WI38 (cell line): ENCODE results near the gene GFRA3.

Experiments used
- H3K4me3 ChIP-seq: 2 replicates; pipeline ENCODE4 v1.5.1; 2011; ENCODE audit warnings: low read depth, mild to moderate bottlenecking, control low read depth, low read length
- TF ChIP-seq, protein P1 (sequence below): IDR thresholded peaks from 2 replicates; pipeline ENCODE4 v1.5.1; 2012; ENCODE audit warnings: low read depth, mild to moderate bottlenecking, control low read depth, low read length

GFRA3 gene

DNA sequence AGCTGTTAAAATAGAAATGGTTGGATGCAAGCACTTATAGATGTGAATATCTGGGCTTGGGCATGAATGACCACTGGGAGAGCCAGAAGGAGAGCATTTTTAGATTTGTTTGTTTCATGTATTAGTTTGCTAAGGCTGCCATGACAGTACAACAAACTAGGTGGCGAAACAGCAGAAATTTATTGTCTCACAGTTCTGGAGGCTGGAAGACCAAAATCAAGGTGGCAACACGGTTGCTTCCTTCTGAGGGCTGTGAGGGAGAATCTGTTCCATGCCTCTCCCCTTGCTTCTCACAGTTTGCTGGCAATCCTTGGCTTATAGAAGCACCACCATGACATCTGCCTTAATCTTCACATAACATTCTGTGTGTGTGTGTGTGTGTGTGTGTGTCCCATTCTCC, 41.1 kb downstream of the GFRA3 start:
- TF ChIP-seq, protein P1, sequence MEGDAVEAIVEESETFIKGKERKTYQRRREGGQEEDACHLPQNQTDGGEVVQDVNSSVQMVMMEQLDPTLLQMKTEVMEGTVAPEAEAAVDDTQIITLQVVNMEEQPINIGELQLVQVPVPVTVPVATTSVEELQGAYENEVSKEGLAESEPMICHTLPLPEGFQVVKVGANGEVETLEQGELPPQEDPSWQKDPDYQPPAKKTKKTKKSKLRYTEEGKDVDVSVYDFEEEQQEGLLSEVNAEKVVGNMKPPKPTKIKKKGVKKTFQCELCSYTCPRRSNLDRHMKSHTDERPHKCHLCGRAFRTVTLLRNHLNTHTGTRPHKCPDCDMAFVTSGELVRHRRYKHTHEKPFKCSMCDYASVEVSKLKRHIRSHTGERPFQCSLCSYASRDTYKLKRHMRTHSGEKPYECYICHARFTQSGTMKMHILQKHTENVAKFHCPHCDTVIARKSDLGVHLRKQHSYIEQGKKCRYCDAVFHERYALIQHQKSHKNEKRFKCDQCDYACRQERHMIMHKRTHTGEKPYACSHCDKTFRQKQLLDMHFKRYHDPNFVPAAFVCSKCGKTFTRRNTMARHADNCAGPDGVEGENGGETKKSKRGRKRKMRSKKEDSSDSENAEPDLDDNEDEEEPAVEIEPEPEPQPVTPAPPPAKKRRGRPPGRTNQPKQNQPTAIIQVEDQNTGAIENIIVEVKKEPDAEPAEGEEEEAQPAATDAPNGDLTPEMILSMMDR = no peak
- no peak overlapping the region for H3K4me3 ChIP-seq

- H3K4me3 ChIP-seq = no peak overlapping the region
- TF ChIP-seq, protein P1 = no peak
Measured at GRCh38 chr5:138230981-138231589, 43.3 kb downstream of the GFRA3 start.

DNA sequence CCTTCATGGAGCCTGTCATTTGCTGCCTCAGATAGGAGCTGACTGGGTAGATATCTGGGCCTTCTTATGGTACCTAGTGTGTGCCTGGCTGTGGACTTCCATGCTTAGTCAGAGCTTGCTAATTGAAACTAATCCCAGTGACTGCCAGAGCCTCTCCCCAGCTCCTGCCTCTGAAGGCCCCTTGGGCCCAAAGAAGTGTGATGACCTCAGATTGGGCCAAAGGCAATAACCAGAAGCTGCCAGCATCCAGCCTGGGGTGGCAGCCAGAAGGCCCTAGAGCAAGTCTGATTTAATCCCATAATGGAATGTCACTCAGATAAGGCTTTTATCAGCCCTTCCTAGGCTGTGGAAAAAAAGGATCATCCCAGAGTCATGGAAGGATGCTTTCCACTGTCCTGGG, 44.2 kb downstream of the GFRA3 start:
- TF ChIP-seq, protein P1 = no peak
- no peak overlapping the region for H3K4me3 ChIP-seq

DNA sequence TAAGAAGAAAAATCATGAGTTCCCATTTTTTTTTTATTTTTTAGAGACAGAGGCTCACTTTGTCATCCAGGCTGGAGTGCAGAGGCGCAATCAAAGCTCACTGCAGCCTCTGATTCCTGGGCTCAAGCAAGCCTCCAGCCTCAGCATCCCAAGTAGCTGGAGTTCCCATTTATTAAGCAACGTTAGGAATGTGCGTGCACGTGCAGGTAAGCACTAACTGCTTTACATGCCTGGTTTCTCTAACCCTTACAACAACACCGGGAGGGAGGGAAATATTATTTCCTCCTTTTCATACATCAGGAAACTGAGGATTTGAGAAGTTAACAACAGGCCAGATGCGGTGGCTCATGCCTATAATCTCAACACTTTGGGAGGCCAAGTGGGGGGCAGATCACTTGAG, 45.0 kb downstream of the GFRA3 start:
- TF ChIP-seq, protein P1 = no peak
- no peak overlapping the region for H3K4me3 ChIP-seq

- TF ChIP-seq, protein P1 = no peak
- no peak overlapping the region for H3K4me3 ChIP-seq
Measured at GRCh38 chr5:138226910-138227309, 47.5 kb downstream of the GFRA3 start.

DNA sequence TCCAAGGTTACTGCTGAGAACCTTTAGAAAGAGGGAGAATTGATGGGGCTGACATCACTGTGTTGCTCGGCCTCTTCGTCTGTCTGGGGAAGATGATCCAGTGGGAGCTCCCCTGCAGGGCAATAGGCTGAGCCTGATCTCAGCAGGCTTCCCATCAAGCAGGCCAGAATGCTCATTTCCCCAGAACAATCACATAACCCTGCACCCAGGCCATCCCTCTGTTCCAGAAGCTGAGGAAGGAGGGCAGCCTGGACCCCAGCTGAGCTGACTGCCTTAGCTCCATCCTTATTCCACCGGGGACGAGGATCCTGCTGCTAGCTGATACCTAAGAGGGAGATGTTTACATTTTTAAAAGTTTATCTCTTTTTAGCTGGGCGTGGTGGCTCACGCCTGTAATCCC, 49.7 kb downstream of the GFRA3 start:
- TF ChIP-seq, protein P1 = no peak

GRCh38 chr5:138223532-138223931, 50.9 kb downstream of the GFRA3 start:
- no peak overlapping the region for H3K4me3 ChIP-seq
- TF ChIP-seq, protein P1 = no peak

More for the DNA sequence above, 49.7 kb downstream of the GFRA3 start:
- H3K4me3 ChIP-seq = no peak overlapping the region
